Measurements from ENCODE around the gene INTS1. TPM values are rescaled to one million over a fixed set of nuclear protein-coding genes. Genes with fewer than 3 reads are reported as not detected.

Gene INTS1
- total and polyA plus RNA-seq, 2 experiments from 2014 or later = 35.1 to 111 TPM

DNA sequence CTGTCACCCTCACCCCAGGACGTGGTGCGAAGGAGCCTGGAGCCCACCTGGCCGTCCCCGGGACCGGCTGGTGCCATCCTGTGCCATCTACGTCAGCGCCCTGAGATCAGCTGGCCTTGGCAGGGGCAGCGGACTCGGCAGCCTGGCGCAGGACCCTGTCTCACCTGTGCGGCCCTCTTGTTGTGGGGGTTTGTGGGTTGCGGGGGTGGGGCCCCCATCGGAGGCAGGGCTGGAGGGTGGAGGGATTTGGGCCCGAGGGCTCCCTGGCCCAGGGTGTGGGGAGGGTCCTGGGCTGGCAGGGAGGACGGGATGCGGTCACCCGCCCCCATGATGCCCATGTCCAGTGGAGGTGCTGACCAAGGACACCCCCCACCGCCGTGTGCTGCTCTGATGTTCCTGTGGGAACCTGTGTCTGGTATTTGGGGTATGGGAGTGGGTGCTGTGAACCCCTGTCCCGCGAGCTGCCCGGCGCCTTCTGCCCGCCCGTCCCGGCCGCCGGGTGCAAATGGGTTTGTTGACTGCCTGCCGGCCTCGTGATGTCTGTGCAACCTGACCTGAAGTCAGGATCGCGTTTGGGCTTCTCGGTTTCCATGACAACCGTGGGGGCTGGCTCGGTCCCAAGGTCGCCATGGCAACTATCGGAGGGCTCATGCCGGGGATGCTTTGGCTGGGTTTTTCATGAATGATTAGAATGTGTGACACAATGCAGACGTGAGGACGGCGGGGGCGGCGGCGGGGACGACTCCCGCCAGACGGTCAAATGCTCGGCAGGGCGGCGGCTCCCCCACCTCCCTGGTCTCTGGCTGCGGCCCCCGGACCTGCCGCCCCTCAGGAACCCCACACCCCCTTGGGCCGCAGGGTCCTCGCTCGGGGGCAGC is 33.6 kb upstream of the INTS1 start:
- TF ChIP-seq CREB1 (CRISPR knock-in tag; IDR thresholded peaks at IDR 0.05; ENCODE audit: low read depth) = no peak
- Histone ChIP-seq H3K4me3 (peak overlapping the region; percentile 23; the same call in 1 of the 2 replicates), H3F3A (replicated peaks; ENCODE audit: low read depth) (no peaks in the 10 kb centered on the region), H4K20me1 (replicated peaks; ENCODE audit: insufficient read depth) (0 out of 2 replicates have a peak, but pooled peaks cover 3% of the 10 kb centered on the region), H3K27ac (ENCODE audit: low read depth) (peak overlapping the region; percentile 90), H3K4me2 (peak overlapping the region; percentile 64; the same call in 1 of the 2 replicates), H3K79me2 (replicated peaks; ENCODE audit: insufficient read depth) (peaks cover 51% of the 10 kb centered on the region), H2AFZ (no peak overlapping the region), H3K36me3 (ENCODE audit: insufficient read depth) (no peaks in the 10 kb centered on the region), H3K9me2 (ENCODE audit: insufficient read depth) (no peaks in the 10 kb centered on the region), H3K4me1 (ENCODE audit: insufficient read depth) (peaks cover 9% of the 10 kb centered on the region; the same call in 1 of the 2 replicates), H3K27me3 (ENCODE audit: insufficient read depth) (no peaks in the 10 kb centered on the region)
- peaks cover 26% of the 10 kb centered on the region for H3K4me1 Mint-ChIP-seq
- ATAC-seq (no peak), DNase-seq (ENCODE audit: low spot score) (peak; percentile 78)
- peaks cover 14% of the 10 kb centered on the region for H3K27me3 Mint-ChIP-seq (ENCODE audit: insufficient read depth, low read depth, poor library complexity)
- no peaks in the 10 kb centered on the region for H3K9me3 Mint-ChIP-seq
- peaks cover 3% of the 10 kb centered on the region; the same call in 1 of the 3 replicates for H3K36me3 Mint-ChIP-seq (ENCODE audit: low read depth)
- H3K4me3 Mint-ChIP-seq = peak overlapping the region; percentile 29; the same call in 1 of the 3 replicates
- H3K27ac Mint-ChIP-seq = peak overlapping the region; percentile 86; the same call in 1 of the 2 replicates

DNA sequence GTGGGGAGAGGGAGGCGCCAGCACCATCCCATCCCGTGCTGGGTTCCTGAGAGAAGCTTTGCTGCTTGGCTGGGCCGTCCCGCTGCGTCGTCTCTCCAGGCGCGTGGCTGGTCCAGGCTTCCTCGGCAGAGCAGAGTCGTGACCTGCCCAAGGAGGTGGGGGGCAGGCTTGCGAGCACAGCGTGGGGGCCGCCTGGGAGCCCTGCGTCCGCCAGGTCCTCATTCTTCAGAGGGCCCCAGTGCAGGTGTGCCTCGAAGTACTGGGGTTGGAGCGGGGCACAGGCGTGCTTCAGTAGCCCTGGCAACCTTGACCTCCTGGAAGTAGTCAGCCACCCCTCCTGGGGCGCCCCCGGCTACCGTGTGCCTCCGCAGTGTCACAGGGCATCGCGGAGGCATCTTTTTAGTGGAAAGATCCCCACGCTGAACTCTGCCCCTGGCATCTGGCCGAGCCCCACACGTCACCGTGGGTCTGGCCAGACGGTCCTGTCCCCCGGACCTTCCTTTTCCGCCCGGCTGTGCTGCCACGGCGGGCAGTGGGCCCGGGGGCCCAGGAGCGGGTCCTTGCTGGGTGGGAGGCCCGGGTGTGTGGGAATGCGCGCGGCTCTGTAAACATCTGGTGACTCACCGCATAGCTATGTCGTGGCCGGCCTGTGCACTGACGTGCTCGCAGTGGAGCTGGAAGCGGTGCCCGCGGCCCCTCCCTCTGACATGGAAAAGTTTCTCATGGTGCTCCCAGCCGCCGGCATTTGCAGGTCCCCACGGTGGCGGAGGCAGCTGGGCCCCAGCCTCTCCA is 32.8 kb upstream of the INTS1 start:
- peaks cover 59% of the 10 kb centered on the region for H3K79me2 ChIP-seq (replicated peaks; ENCODE audit: insufficient read depth)
- H3K27ac ChIP-seq (ENCODE audit: low read depth) = peak overlapping the region; percentile 90
- ATAC-seq (peak; percentile 71), DNase-seq (ENCODE audit: low spot score) (peak; percentile 93)
- peaks cover 3% of the 10 kb centered on the region; the same call in 1 of the 3 replicates for H3K36me3 Mint-ChIP-seq (ENCODE audit: low read depth)
- H3K4me1 ChIP-seq (ENCODE audit: insufficient read depth) = peaks cover 17% of the 10 kb centered on the region
- H3K4me3 Mint-ChIP-seq = peak overlapping the region; percentile 34; the same call in 1 of the 3 replicates
- H3K9me2 ChIP-seq (ENCODE audit: insufficient read depth) = no peaks in the 10 kb centered on the region
- TF ChIP-seq CREB1 (CRISPR knock-in tag; IDR thresholded peaks at IDR 0.05; ENCODE audit: low read depth) = 0 out of 2 replicates have a peak, but pooled peaks have one; percentile 13
- TF ChIP-seq, protein P1, sequence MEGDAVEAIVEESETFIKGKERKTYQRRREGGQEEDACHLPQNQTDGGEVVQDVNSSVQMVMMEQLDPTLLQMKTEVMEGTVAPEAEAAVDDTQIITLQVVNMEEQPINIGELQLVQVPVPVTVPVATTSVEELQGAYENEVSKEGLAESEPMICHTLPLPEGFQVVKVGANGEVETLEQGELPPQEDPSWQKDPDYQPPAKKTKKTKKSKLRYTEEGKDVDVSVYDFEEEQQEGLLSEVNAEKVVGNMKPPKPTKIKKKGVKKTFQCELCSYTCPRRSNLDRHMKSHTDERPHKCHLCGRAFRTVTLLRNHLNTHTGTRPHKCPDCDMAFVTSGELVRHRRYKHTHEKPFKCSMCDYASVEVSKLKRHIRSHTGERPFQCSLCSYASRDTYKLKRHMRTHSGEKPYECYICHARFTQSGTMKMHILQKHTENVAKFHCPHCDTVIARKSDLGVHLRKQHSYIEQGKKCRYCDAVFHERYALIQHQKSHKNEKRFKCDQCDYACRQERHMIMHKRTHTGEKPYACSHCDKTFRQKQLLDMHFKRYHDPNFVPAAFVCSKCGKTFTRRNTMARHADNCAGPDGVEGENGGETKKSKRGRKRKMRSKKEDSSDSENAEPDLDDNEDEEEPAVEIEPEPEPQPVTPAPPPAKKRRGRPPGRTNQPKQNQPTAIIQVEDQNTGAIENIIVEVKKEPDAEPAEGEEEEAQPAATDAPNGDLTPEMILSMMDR (conservative IDR thresholded peaks at IDR 0.05; ENCODE audit: low read depth in 2 of 2) = no peak
- no peaks in the 10 kb centered on the region for H3K27me3 ChIP-seq (ENCODE audit: insufficient read depth)
- no peaks in the 10 kb centered on the region for H3K9me3 Mint-ChIP-seq
- H3K36me3 ChIP-seq (ENCODE audit: insufficient read depth) = no peaks in the 10 kb centered on the region
- H3K27me3 Mint-ChIP-seq (ENCODE audit: insufficient read depth, low read depth, poor library complexity) = peaks cover 18% of the 10 kb centered on the region
- peak overlapping the region; percentile 81; the same call in 1 of the 2 replicates for H3K27ac Mint-ChIP-seq
- H2AFZ ChIP-seq = no peak overlapping the region
- 0 out of 2 replicates have a peak, but pooled peaks cover 7% of the 10 kb centered on the region for H3F3A ChIP-seq (replicated peaks; ENCODE audit: low read depth)
- peak overlapping the region; percentile 23; the same call in 1 of the 2 replicates for H3K4me3 ChIP-seq
- H4K20me1 ChIP-seq (replicated peaks; ENCODE audit: insufficient read depth) = peaks cover 3% of the 10 kb centered on the region; the same call in 1 of the 2 replicates
- peaks cover 34% of the 10 kb centered on the region for H3K4me1 Mint-ChIP-seq
- peak overlapping the region; percentile 64 for H3K4me2 ChIP-seq

DNA sequence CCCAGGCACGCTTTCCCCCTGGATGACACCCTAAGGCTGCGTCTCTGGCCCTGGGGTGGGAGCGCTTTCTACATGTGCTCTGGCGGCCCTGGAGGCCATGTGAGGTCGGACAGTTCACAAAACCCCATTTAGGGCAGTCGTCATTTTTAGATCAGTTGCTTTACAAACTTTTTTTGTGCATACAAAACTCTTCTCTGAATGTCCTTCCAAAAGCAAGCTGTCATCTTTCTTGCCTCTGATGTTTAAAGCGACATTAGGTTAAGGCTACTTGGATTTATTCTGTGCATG is 32.2 kb upstream of the INTS1 start:
- no peak for ATAC-seq
- peak overlapping the region; percentile 34; the same call in 1 of the 3 replicates for H3K4me3 Mint-ChIP-seq
- peaks cover 65% of the 10 kb centered on the region for H3K79me2 ChIP-seq (replicated peaks; ENCODE audit: insufficient read depth)

More for the DNA sequence above, 32.2 kb upstream of the INTS1 start:
- Histone ChIP-seq H3K27me3 (ENCODE audit: insufficient read depth) (no peaks in the 10 kb centered on the region), H3K27ac (ENCODE audit: low read depth) (peak overlapping the region; percentile 90), H4K20me1 (replicated peaks; ENCODE audit: insufficient read depth) (peaks cover 3% of the 10 kb centered on the region; the same call in 1 of the 2 replicates), H3K36me3 (ENCODE audit: insufficient read depth) (no peaks in the 10 kb centered on the region), H3K4me1 (ENCODE audit: insufficient read depth) (peaks cover 20% of the 10 kb centered on the region), H3K9me2 (ENCODE audit: insufficient read depth) (no peaks in the 10 kb centered on the region), H3F3A (replicated peaks; ENCODE audit: low read depth) (0 out of 2 replicates have a peak, but pooled peaks cover 11% of the 10 kb centered on the region), H2AFZ (no peak overlapping the region), H3K4me3 (no peak overlapping the region; the same call in 1 of the 2 replicates), H3K4me2 (peak overlapping the region; percentile 64)
- peak; percentile 5 for DNase-seq (ENCODE audit: low spot score)
- TF ChIP-seq, protein P2, sequence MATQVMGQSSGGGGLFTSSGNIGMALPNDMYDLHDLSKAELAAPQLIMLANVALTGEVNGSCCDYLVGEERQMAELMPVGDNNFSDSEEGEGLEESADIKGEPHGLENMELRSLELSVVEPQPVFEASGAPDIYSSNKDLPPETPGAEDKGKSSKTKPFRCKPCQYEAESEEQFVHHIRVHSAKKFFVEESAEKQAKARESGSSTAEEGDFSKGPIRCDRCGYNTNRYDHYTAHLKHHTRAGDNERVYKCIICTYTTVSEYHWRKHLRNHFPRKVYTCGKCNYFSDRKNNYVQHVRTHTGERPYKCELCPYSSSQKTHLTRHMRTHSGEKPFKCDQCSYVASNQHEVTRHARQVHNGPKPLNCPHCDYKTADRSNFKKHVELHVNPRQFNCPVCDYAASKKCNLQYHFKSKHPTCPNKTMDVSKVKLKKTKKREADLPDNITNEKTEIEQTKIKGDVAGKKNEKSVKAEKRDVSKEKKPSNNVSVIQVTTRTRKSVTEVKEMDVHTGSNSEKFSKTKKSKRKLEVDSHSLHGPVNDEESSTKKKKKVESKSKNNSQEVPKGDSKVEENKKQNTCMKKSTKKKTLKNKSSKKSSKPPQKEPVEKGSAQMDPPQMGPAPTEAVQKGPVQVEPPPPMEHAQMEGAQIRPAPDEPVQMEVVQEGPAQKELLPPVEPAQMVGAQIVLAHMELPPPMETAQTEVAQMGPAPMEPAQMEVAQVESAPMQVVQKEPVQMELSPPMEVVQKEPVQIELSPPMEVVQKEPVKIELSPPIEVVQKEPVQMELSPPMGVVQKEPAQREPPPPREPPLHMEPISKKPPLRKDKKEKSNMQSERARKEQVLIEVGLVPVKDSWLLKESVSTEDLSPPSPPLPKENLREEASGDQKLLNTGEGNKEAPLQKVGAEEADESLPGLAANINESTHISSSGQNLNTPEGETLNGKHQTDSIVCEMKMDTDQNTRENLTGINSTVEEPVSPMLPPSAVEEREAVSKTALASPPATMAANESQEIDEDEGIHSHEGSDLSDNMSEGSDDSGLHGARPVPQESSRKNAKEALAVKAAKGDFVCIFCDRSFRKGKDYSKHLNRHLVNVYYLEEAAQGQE (IDR thresholded peaks at IDR 0.05; ENCODE audit: unreplicated experiment) = no peak
- no peak for TF ChIP-seq JUNB (IDR thresholded peaks at IDR 0.05; ENCODE audit: unreplicated experiment)
- Mint-ChIP-seq H3K27me3 (ENCODE audit: insufficient read depth, low read depth, poor library complexity) (peaks cover 23% of the 10 kb centered on the region), H3K27ac (peak overlapping the region; percentile 81; the same call in 1 of the 2 replicates), H3K36me3 (ENCODE audit: low read depth) (peaks cover 3% of the 10 kb centered on the region; the same call in 1 of the 3 replicates), H3K9me3 (no peaks in the 10 kb centered on the region), H3K4me1 (peaks cover 39% of the 10 kb centered on the region)

Data from GM23338 (cell line).